LNCaP clone FGC (cell line): ENCODE data around the gene SAMD8.

Experiments
- DNase-seq: peaks from one replicate; pipeline ENCODE4 v3.0.0-alpha.2; 2011; ENCODE audit warnings: low read depth
- H3K4me3 ChIP-seq: 2 replicates; pipeline ENCODE4 v1.5.1; 2011; ENCODE audit warnings: mild to moderate bottlenecking, low read depth, low read length, control low read depth
- CTCF ChIP-seq: IDR thresholded peaks from 2 replicates; pipeline ENCODE4 v1.5.1; 2012; ENCODE audit warnings: mild to moderate bottlenecking; ENCODE audit not compliant: control insufficient read depth, insufficient read depth; ENCODE audit errors: extremely low read depth

The SAMD8 gene

GRCh38 chr10:75084834-75085384 is 26.5 kb upstream of the SAMD8 start:
- TF ChIP-seq CTCF = no peak
- no peak overlapping the region for H3K4me3 ChIP-seq
- no peak for DNase-seq

GRCh38 chr10:75086278-75086934 is 25.1 kb upstream of the SAMD8 start:
- no peak overlapping the region for H3K4me3 ChIP-seq
- DNase-seq = no peak
- no peak for TF ChIP-seq CTCF

GRCh38 chr10:75088640-75089039 is 22.8 kb upstream of the SAMD8 start:
- no peak for DNase-seq
- no peak for TF ChIP-seq CTCF
- H3K4me3 ChIP-seq = no peak overlapping the region

- no peak overlapping the region for H3K4me3 ChIP-seq
- DNase-seq = no peak
- TF ChIP-seq CTCF = no peak
These were observed 21.8 kb upstream of the SAMD8 start for GRCh38 chr10:75089634-75090033.

- no peak overlapping the region for H3K4me3 ChIP-seq
- DNase-seq = no peak
- TF ChIP-seq CTCF = no peak
These were observed 20.3 kb upstream of the SAMD8 start for GRCh38 chr10:75091146-75091545.

GRCh38 chr10:75094465-75094864 is 17.0 kb upstream of the SAMD8 start:
- no peak for TF ChIP-seq CTCF
- DNase-seq = no peak
- no peak overlapping the region for H3K4me3 ChIP-seq

- H3K4me3 ChIP-seq = no peak overlapping the region
- no peak for TF ChIP-seq CTCF
- DNase-seq = no peak
These were observed 15.8 kb upstream of the SAMD8 start for GRCh38 chr10:75095631-75096030.
